Measurements from ENCODE around the gene ACRBP.

- TF ChIP-seq POLR2AphosphoS5 (IDR thresholded peaks at IDR 0.05; ENCODE audit: borderline replicate concordance, low read depth, low read length) (no peak), EZH2 (IDR thresholded peaks at IDR 0.05) (no peak), FOXP2 (optimal IDR thresholded peaks at IDR 0.05; ENCODE audit: control extremely low read depth, extremely low read length, insufficient read depth) (no peak)
Measured at GRCh38 chr12:6627616-6628015, 19.6 kb downstream of the ACRBP start.
